OCI-LY7 (cell line): Measurements from ENCODE around the gene MERTK. TPM values are rescaled to one million over a fixed set of nuclear protein-coding genes. Genes with fewer than 3 reads are reported as not detected.
"Not testable (repeated sequence)": the region's sequence is repeated elsewhere in the genome, so short reads cannot be mapped to it uniquely, and the experiment has no call there.

ENCODE experiments used
- BruUV-seq: library from RNA; stranded (reverse); fragments of 400-500 nt; replicated peaks from 2 replicates; lab custom pipeline; 2021; lab: Mats Ljungman, UMichigan
- CTCF ChIA-PET: fragments of 300-600 bp; sonication (Branson Sonifier 250); formaldehyde crosslinking; loops from one replicate; lab custom pipeline; 2022; ENCODE audit warnings: antibody characterized with exemption; ENCODE audit not compliant: unreplicated experiment; lab: Charles Lee
- POLR2A ChIA-PET: fragments of 300-600 bp; sonication (Branson Sonifier 250); formaldehyde crosslinking; loops from one replicate; lab custom pipeline; 2022; ENCODE audit warnings: antibody characterized with exemption; lab: Charles Lee
- DNase-seq: peaks from one replicate; pipeline ENCODE4 v3.0.0-alpha.2; 2015; ENCODE audit warnings: low spot score
- H2AFZ ChIP-seq: fragments of 200-600 bp; sonication (generic), shearing (Covaris generic); 2 replicates; pipeline ENCODE4 v1.6.1; 2014; ENCODE audit warnings: mild to moderate bottlenecking, antibody characterized with exemption, low read length, moderate library complexity
- H3K27ac ChIP-seq: fragments of 200-600 bp; sonication (generic); 2 replicates; pipeline ENCODE4 v1.5.1; 2014; ENCODE audit warnings: mixed run types, low read depth, mild to moderate bottlenecking, moderate library complexity, low read length, inconsistent platforms; ENCODE audit not compliant: poor library complexity, severe bottlenecking
- H3K36me3 ChIP-seq: fragments of 200-600 bp; sonication (generic); 2 replicates; pipeline ENCODE4 v1.6.1; 2014; ENCODE audit warnings: mild to moderate bottlenecking, antibody characterized with exemption, low read length, moderate library complexity, mixed read lengths; ENCODE audit not compliant: insufficient read depth
- H3K4me1 ChIP-seq: fragments of 200-600 bp; sonication (generic); 2 replicates; pipeline ENCODE4 v1.5.1; 2014; ENCODE audit warnings: mild to moderate bottlenecking, low read length; ENCODE audit not compliant: insufficient read depth, poor library complexity, severe bottlenecking
- H3K4me2 ChIP-seq: fragments of 200-600 bp; sonication (generic); 2 replicates; pipeline ENCODE4 v1.6.1; 2014; ENCODE audit warnings: mild to moderate bottlenecking, low read length
- H3K4me3 ChIP-seq: fragments of 200-600 bp; sonication (generic); 2 replicates; pipeline ENCODE4 v1.5.1; 2014; ENCODE audit warnings: mild to moderate bottlenecking, low read depth, low read length; ENCODE audit not compliant: poor library complexity, severe bottlenecking
- H3K79me2 ChIP-seq: fragments of 200-600 bp; sonication (generic); 2 replicates; pipeline ENCODE4 v1.6.1; 2016; ENCODE audit warnings: low read depth, mild to moderate bottlenecking, low read length, moderate library complexity, mixed read lengths; ENCODE audit not compliant: insufficient read depth
- H3K9me2 ChIP-seq: fragments of 200-600 bp; sonication (generic); 2 replicates; pipeline ENCODE4 v1.6.1; 2016; ENCODE audit warnings: mild to moderate bottlenecking, low read length, mixed read lengths; ENCODE audit not compliant: insufficient read depth
- H3K9me3 ChIP-seq: fragments of 200-600 bp; sonication (generic); 2 replicates; pipeline ENCODE4 v1.6.1; 2014; ENCODE audit warnings: mild to moderate bottlenecking, mixed run types, low read length, mixed read lengths
- H4K20me1 ChIP-seq: fragments of 200-600 bp; sonication (generic); 2 replicates; pipeline ENCODE4 v1.6.1; 2014; ENCODE audit warnings: mild to moderate bottlenecking, antibody characterized with exemption, low read length, moderate library complexity, mixed read lengths; ENCODE audit not compliant: insufficient read depth
- CTCF ChIP-seq: fragments of 200-600 bp; sonication (generic); conservative IDR thresholded peaks from 2 replicates; pipeline ENCODE4 v1.5.1; 2014; ENCODE audit warnings: mild to moderate bottlenecking, antibody characterized with exemption, low read length, moderate library complexity, mixed read lengths
- EZH2phosphoT487 ChIP-seq: fragments of 200-600 bp; sonication (generic); IDR thresholded peaks from 2 replicates; pipeline ENCODE4 v1.6.1; 2018; ENCODE audit warnings: low read depth, borderline replicate concordance, mild to moderate bottlenecking, mixed run types, antibody characterized with exemption, low read length, moderate library complexity, mixed read lengths
- intact Hi-C: fragments of 100-400 bp; cut with micrococcal nuclease; formaldehyde crosslinking; loops from one replicate; pipeline ENCODE4 v1.10.0; 2022; ENCODE audit not compliant: unreplicated experiment
- total RNA-seq, 2 experiments: library from RNA; depleted of rRNA in 1 of 2; stranded (reverse); fragments of >200 nt in 1 of 2; shearing (Covaris generic) in 1 of 2; gene quantifications; 2 replicates each; pipeline ENCODE4 v1.2.3, GENCODE V29; 2014 to 2022

MERTK gene
- total RNA-seq, 2 experiments from 2014 or later: 0.38 TPM; not detected in 1

GRCh38 chr2:111957872-111958354 is 59.5 kb downstream of the MERTK start:
- H3K9me2 ChIP-seq: no peaks in the 10 kb centered on the region
- no peak overlapping the region for H3K4me3 ChIP-seq
- H3K27ac ChIP-seq: no peak overlapping the region
- intact Hi-C loops: no loop called here
- no peaks in the 10 kb centered on the region for H3K36me3 ChIP-seq
- BruUV-seq: no TSS peak
- no peaks in the 10 kb centered on the region for H3K9me3 ChIP-seq
- POLR2A ChIA-PET: interaction anchor here (0.7 to 1.2 kb wide), 2 partner anchors 11 to 73 kb away, joined by 3 to 4 read pairs; no protein-coding TSS in a partner anchor
- TF ChIP-seq CTCF (no peak), EZH2phosphoT487 (no peak)
- no peaks in the 10 kb centered on the region for H4K20me1 ChIP-seq
- no peak overlapping the region for H3K4me2 ChIP-seq
- no peak overlapping the region for H2AFZ ChIP-seq
- H3K79me2 ChIP-seq: no peaks in the 10 kb centered on the region
- H3K4me1 ChIP-seq: no peaks in the 10 kb centered on the region
- CTCF ChIA-PET: no interaction called here
- no peak for DNase-seq

- intact Hi-C loops: no loop called here
- H2AFZ ChIP-seq: no peak overlapping the region
- H3K4me1 ChIP-seq: no peaks in the 10 kb centered on the region
- H4K20me1 ChIP-seq: no peaks in the 10 kb centered on the region
- no peak overlapping the region for H3K27ac ChIP-seq
- no peaks in the 10 kb centered on the region for H3K9me3 ChIP-seq
- no peaks in the 10 kb centered on the region for H3K79me2 ChIP-seq
- H3K4me3 ChIP-seq: no peak overlapping the region
- POLR2A ChIA-PET: no interaction called here
- CTCF ChIA-PET: no interaction called here
- H3K4me2 ChIP-seq: no peak overlapping the region
- TF ChIP-seq CTCF: no peak
- H3K36me3 ChIP-seq: no peaks in the 10 kb centered on the region
- BruUV-seq: no TSS peak
- H3K9me2 ChIP-seq: no peaks in the 10 kb centered on the region
- DNase-seq: no peak
These were observed 60.5 kb downstream of the MERTK start for GRCh38 chr2:111958901-111959300.

- POLR2A ChIA-PET: no interaction called here
- no peak overlapping the region for H3K27ac ChIP-seq
- no peaks in the 10 kb centered on the region for H3K4me1 ChIP-seq
- no peaks in the 10 kb centered on the region for H4K20me1 ChIP-seq
- H3K9me3 ChIP-seq: no peaks in the 10 kb centered on the region
- CTCF ChIA-PET: no interaction called here
- BruUV-seq: no TSS peak
- no peak overlapping the region for H3K4me2 ChIP-seq
- H3K9me2 ChIP-seq: no peaks in the 10 kb centered on the region
- no peaks in the 10 kb centered on the region for H3K36me3 ChIP-seq
- TF ChIP-seq CTCF (no peak), EZH2phosphoT487 (no peak)
- no peak overlapping the region for H3K4me3 ChIP-seq
- H2AFZ ChIP-seq: no peak overlapping the region
- no peak for DNase-seq
- H3K79me2 ChIP-seq: no peaks in the 10 kb centered on the region
- intact Hi-C loops: no loop called here
These were observed 63.3 kb downstream of the MERTK start for GRCh38 chr2:111961663-111962062.

- not testable (repeated sequence) for BruUV-seq
These were observed 64.7 kb downstream of the MERTK start for GRCh38 chr2:111963086-111963485.

More at GRCh38 chr2:111963086-111963485, 64.7 kb downstream of the MERTK start:
- H3K9me2 ChIP-seq, H3K36me3 ChIP-seq, H2AFZ ChIP-seq, H3K4me1 ChIP-seq, DNase-seq, CTCF ChIA-PET, H4K20me1 ChIP-seq, H3K4me2 ChIP-seq, intact Hi-C loops, H3K4me3 ChIP-seq, H3K9me3 ChIP-seq, H3K27ac ChIP-seq, POLR2A ChIA-PET, H3K79me2 ChIP-seq: not testable (repeated sequence)
